TTC549 (cell line): ENCODE measurements around the gene LINGO1.

Experiments
- FAIRE-seq: peaks from 2 replicates; lab custom pipeline; 2012; peaks lifted over from hg19 to GRCh38; lab: Jason Lieb, UNC

LINGO1 gene

DNA sequence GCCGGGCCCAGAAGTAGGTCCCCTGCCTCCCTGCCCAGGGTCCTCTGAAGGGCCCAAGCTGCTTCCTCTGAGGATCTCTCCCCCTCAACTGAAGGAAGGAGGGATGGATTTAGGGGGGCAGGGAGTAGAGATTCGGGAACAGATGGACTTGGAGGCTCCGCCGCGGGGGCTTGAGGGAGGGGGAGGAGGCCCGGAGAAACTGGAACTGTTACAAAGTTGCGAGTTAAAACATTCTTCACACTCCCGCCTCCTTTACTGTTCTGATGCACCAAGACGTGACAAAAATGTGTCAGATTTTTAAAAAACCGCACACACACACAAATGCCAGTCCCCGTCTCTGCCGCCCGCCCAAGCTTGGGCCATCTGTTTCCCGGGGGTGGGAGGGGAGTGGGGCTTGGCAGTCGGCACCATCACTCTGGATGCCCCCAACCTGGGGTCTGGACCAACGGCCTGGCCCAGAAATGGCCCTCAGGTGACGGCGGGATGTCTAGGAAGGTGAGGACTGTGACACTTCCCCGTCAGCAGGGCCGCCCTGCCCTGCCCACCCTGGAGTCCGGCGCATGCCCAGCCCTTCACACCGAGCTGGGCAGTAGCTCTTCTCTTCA, 25.0 kb upstream of the LINGO1 start:
- no peak for FAIRE-seq

DNA sequence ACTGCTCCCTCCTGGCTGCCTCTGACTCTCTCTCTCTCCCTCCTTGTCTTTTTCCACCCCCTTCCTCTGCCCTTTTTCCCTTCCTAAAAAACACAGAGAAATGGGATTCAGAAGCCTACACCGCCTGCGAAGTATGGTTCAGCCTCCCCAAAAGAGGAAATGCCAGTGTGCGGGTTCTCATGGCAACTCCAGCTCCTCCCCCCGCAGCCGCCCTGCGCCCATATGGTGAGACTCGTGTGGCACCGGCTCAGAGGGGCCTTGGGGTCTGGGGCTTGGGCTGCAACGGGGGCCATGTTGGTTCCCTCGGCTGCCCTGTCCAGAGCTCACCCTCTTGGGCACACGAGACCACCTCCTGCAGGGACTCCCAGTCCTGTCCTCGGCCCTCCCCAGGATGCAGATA, 23.6 kb upstream of the LINGO1 start:
- FAIRE-seq = no peak

DNA sequence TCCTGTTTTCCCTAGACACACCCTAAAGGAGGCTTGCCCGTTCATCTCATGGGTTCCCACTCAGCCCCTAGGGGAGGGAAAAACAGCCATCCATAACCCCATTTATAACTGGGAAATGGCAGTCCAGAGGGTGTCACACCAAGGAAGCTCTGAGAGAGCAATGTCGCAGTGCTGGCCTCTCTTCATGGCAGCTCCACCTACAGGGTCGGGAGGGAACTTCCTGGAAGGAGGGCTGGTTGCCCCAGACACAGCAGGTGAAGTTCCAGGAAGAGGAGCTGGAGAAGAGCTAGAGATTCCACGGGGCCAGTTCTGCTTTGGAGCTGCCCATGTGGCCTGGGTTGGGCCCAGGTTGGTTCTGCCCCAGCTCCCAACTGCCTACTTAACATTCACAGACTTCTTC, 22.3 kb upstream of the LINGO1 start:
- no peak for FAIRE-seq

DNA sequence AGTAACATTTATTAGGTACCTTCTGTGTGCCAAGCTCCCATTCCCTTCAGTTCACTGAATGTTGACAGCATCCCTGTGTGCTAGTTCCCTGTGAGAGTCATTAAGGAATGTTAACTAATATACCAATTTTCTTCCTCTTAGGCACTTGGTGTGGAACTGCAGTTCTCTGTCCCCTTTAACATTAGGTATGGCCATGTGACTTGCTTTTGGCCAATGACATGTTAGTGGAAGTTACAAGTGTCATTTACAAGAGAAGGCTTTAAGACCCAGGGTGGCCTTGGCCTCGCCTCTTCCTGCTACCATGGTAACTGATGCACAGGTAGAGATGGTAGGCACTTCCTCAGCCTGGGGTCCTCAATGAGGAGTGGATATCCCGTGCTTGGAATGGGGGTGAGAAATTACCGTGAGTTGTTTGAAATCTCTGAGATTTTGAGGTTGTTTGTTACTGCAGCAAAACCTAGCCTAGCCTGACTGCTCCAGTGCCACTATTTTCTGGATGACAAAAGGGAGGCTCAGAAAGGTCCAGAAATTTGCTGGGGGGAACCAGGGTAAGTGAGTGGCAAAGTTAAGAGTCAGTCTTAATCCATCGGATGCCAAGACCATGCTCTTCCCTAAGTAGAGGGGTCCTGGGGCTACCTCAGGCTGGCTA, 21.2 kb upstream of the LINGO1 start:
- no peak for FAIRE-seq

DNA sequence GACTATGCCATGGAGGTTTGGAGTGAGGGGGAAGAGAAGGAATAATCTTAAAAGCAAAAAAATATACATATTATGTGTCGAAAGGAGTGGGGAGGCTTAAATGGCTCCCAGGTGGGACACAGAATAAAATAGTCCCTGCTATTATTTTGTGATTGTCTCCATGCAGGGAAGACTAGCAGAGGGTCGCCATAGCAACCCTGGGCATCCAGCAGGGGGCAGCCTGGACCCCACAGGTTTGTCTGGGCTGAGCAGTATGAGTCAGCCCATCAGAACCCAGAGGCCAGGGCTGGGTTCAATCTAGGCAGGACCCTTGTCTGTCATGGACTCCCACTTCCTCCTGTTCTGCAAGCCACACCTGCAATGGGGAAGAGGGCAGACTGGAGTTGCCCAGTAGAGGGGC, 17.6 kb upstream of the LINGO1 start:
- no peak for FAIRE-seq

- no peak for FAIRE-seq
Measured at GRCh38 chr15:77649610-77650009, 16.9 kb upstream of the LINGO1 start.

- FAIRE-seq = no peak
Measured at GRCh38 chr15:77649017-77649416, 16.3 kb upstream of the LINGO1 start.

GRCh38 chr15:77647961-77648360, 15.2 kb upstream of the LINGO1 start:
- no peak for FAIRE-seq

DNA sequence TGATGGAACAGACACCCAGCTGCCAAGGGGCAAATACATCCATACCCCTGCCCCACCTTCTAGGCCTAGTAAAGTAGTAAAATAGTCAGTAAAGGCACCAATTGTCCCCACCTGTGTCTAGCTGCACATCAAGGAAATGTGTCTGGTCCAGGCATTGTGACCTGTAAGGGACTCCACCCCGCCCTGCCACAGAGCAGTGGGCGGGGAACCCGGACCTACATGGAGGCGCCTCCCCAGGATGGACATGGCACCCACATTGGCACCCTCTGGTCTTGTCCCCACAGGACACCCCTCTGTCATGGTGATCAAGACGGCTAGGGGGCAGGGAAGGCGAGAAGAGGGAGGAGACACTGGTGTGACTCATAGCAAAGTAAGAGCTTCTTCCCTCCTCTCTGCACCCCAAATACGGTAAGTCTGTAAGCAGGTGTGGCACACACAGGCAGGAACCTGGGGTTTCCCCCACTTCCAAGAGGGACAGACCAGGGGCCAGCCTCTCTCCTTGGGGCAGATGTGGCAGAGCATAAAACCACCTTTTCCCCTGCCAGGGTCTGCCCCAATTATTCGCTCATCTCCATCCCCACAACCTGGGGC, 13.5 kb upstream of the LINGO1 start:
- FAIRE-seq = no peak

DNA sequence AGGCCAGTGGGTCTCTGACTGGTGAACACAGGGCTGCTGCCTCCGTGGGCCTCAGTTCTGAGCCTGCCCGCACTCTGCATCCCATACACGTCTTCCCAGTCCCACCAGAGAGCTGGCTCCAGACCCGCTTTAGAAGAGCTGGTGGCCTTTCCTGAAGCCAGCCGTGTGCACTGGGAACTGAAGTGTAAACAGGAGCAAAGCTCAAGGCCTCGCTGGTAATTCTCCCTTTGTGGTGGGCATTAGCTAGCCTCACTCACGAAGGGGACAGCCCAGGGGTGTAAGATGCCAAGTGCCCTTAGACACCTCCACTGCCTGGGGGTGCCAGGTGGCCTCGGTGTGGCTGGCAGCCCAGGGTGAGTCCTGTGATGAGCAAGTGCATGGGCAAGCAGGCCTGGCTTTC, 12.9 kb upstream of the LINGO1 start:
- no peak for FAIRE-seq

- FAIRE-seq = no peak
Measured at GRCh38 chr15:77644543-77645247, 12.0 kb upstream of the LINGO1 start.

GRCh38 chr15:77643764-77644163, 11.1 kb upstream of the LINGO1 start:
- FAIRE-seq = no peak

GRCh38 chr15:77642793-77643430, 10.2 kb upstream of the LINGO1 start:
- no peak for FAIRE-seq

DNA sequence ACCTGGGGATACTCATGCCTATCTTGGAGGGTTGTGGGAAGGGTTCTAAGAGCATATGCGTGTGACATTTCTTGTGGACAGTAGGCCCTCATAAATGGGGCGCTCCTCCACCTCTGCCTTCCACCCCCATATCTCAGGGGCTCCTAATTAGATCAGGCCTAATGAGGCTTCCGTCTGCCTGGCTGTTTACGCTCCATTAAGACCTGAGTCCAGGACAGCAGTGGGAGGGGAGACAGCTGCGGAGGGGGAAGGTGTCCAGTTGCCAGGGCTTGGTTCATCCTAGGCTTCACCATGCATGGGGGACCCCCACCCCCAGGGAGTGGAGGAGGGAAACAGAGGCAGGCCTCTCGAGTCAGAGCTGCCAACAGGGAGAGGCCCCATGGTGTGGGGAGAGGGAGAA, 9.3 kb upstream of the LINGO1 start:
- no peak for FAIRE-seq

- FAIRE-seq = no peak
Measured at GRCh38 chr15:77640615-77641014, 7.9 kb upstream of the LINGO1 start.

- FAIRE-seq = no peak
Measured at GRCh38 chr15:77639431-77639830, 6.7 kb upstream of the LINGO1 start.

- FAIRE-seq = no peak
Measured at GRCh38 chr15:77637851-77638692, 5.4 kb upstream of the LINGO1 start.

DNA sequence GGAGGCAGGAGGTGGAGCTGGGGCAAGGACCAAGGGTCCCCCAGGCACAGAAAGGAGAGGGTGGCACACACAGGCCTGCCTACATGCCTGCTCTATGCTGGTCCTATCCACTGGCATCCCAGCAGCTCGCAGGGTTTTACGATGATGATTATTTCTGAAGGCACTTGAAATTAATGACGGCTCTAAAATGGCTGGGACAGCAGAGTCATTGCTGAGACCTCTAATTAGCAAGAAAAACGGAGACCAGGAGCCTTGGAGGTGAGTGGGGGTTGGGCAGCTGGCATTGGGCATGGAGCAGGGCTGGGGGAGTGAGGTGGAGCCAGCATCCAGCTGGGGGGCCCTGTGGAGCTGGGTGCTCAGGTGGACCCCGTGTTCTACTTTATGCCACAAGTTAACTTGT, 3.5 kb upstream of the LINGO1 start:
- FAIRE-seq = no peak

- no peak for FAIRE-seq
Measured at GRCh38 chr15:77634266-77634962, 1.7 kb upstream of the LINGO1 start.

- no peak for FAIRE-seq
Measured at GRCh38 chr15:77633913-77634265, 1.2 kb upstream of the LINGO1 start.

DNA sequence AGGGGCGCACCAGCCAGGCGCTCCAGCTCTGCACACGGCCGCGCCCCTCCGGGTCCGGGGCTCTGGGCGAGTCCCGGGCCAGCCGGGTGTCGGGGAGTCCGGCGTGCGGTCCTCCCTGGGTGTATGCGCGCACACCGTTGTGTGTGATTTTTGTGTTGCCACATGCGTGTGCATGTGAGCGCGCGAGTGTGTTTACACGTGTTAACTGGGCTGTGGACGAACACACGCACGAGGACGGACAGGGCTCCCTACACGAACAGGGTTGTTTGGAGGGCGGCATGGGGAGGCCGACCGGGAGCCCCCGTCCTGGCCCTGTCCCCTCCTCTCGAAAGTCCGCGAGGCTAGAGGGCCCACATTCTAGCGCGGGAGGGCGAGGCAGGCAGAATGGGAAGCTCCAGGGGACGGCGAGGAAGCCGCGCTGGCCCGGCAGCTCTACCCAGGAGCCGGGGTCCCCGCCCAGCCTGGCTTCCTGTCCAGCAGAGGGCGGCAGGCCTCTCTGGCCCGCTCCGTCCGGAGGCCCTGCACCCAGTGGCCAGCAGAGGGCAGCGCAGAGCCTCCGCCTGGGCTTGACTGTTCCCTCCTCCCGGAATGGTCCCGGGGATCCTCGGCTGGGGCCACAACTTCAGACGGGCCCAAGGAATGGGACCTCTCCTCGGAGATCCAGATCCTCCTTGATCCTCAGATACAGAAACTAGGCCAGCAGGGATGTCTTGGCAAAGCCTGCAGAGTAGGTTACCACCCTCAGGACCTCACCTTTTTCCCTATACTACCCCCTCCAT, 611 bp upstream of the LINGO1 start:
- no peak for FAIRE-seq
